Natural killer cell (primary cell): Measurements from ENCODE around the gene CGN. TPM values are rescaled to one million over a fixed set of nuclear protein-coding genes. Genes with fewer than 3 reads are reported as not detected.

Experiments used
- ATAC-seq, 3 donors: fragments of 150-1000 bp in 2 of 3; fragments of 200-7000 bp in 1 of 3; cut with Tn5 transposase; 1 replicate in 1 of 3; 2 replicates in 2 of 3; pipeline ENCODE4 v1.10.0; 2021; ENCODE audit warnings: mild to moderate bottlenecking in 2 of 3, moderate library complexity in 2 of 3
- DNase-seq, 2 donors: peaks; one replicate each; pipeline versions ENCODE4 v3.0.0 to v3.0.0-alpha.2; 2013 to 2021; ENCODE audit warnings: mixed read lengths in 1 of 2
- H3K27ac ChIP-seq: one replicate; pipeline ENCODE4 v1.5.1; 2013; ENCODE audit warnings: mild to moderate bottlenecking, low read length
- H3K27me3 ChIP-seq: one replicate; pipeline ENCODE4 v1.6.1; 2013; ENCODE audit warnings: low read length; ENCODE audit not compliant: control insufficient read depth, insufficient read depth
- H3K36me3 ChIP-seq: one replicate; pipeline ENCODE4 v1.6.1; 2013; ENCODE audit warnings: low read length; ENCODE audit not compliant: control insufficient read depth, insufficient read depth
- H3K4me1 ChIP-seq: one replicate; pipeline ENCODE4 v1.6.1; 2013; ENCODE audit warnings: low read length; ENCODE audit not compliant: control insufficient read depth, insufficient read depth
- H3K4me3 ChIP-seq: one replicate; pipeline ENCODE4 v1.5.1; 2013; ENCODE audit warnings: low read length
- H3K9me3 ChIP-seq: one replicate; pipeline ENCODE4 v1.6.1; 2013; ENCODE audit warnings: low read length; ENCODE audit not compliant: control insufficient read depth, insufficient read depth
- H3K27ac Mint-ChIP-seq, 2 donors: one replicate each; pipeline ENCODE4 v1.8.0; 2022; ENCODE audit warnings: mild to moderate bottlenecking in 2 of 2, mixed read lengths in 2 of 2, moderate library complexity in 1 of 2
- H3K27me3 Mint-ChIP-seq, 2 donors: one replicate each; pipeline ENCODE4 v1.8.0; 2022; ENCODE audit warnings: low read depth in 2 of 2, mixed read lengths in 2 of 2
- H3K36me3 Mint-ChIP-seq: one replicate; pipeline ENCODE4 v1.8.0; 2022; ENCODE audit warnings: mixed read lengths
- H3K4me1 Mint-ChIP-seq, 2 donors: one replicate each; pipeline ENCODE4 v1.8.0; 2022; ENCODE audit warnings: mixed read lengths in 2 of 2
- H3K4me3 Mint-ChIP-seq: one replicate; pipeline ENCODE4 v1.8.0; 2022; ENCODE audit warnings: mild to moderate bottlenecking, moderate library complexity, mixed read lengths
- H3K9me3 Mint-ChIP-seq, 2 donors: one replicate each; pipeline ENCODE4 v1.8.0; 2022; ENCODE audit warnings: mixed read lengths in 2 of 2
- CTCF ChIP-seq: fragments of 200-600 bp; IDR thresholded peaks from one replicate; pipeline ENCODE4 v1.8.0; 2022; ENCODE audit warnings: antibody characterized with exemption
- WGBS: methylation state at CpG from one replicate; pipeline ENCODE4 v1.1.7; 2013; ENCODE audit warnings: missing lambda C conversion rate; ENCODE audit not compliant: insufficient coverage; 5-methylcytosine and 5-hydroxymethylcytosine counted together
- intact Hi-C: fragments of 100-400 bp; cut with micrococcal nuclease; formaldehyde crosslinking; loops from one replicate; pipeline ENCODE4 v1.14.2; 2022
- total RNA-seq, 4 donors: library from RNA; stranded (reverse); fragments of 120-200 nt in 1 of 4; gene quantifications; one replicate each; pipeline versions ENCODE4 v1.2.3 to v1.2.4, GENCODE V29; 2013 to 2022

CGN gene
- total RNA-seq, 3 donors from 2014 or later (not counting 1 experiment from before 2014, with no cell fraction given): 0.07 to 0.80 TPM; not detected in 1

- DNase-seq (no peak), ATAC-seq (no peak)
- TF ChIP-seq CTCF: no peak
- no peaks in the 10 kb centered on the region for H3K9me3 ChIP-seq
- no peaks in the 10 kb centered on the region for H3K9me3 Mint-ChIP-seq
- H3K36me3 ChIP-seq: no peaks in the 10 kb centered on the region
- H3K4me3 Mint-ChIP-seq: no peak overlapping the region
- intact Hi-C loops: no loop called here
- H3K4me1 ChIP-seq: no peaks in the 10 kb centered on the region
- WGBS: 87% methylated on average over 5 of the region's 5 CpGs
- H3K27ac Mint-ChIP-seq: no peak overlapping the region
- peaks cover 0 to under 1% of the 10 kb centered on the region in 2 donors for H3K27me3 Mint-ChIP-seq
- H3K27me3 ChIP-seq: no peaks in the 10 kb centered on the region
- H3K27ac ChIP-seq: no peak overlapping the region
- H3K4me3 ChIP-seq: no peak overlapping the region
- no peaks in the 10 kb centered on the region for H3K4me1 Mint-ChIP-seq
- no peaks in the 10 kb centered on the region for H3K36me3 Mint-ChIP-seq
These were observed 19.5 kb upstream of the CGN start for GRCh38 chr1:151491641-151492040.

GRCh38 chr1:151492120-151492519 is 19.1 kb upstream of the CGN start:
- no peaks in the 10 kb centered on the region for H3K36me3 ChIP-seq
- H3K4me3 ChIP-seq: no peak overlapping the region
- H3K4me3 Mint-ChIP-seq: no peak overlapping the region
- no peaks in the 10 kb centered on the region for H3K27me3 Mint-ChIP-seq
- H3K4me1 Mint-ChIP-seq: no peaks in the 10 kb centered on the region
- no peak overlapping the region for H3K27ac Mint-ChIP-seq
- H3K9me3 ChIP-seq: no peaks in the 10 kb centered on the region
- 82% methylated on average over 1 of the region's 1 CpG for WGBS
- no peaks in the 10 kb centered on the region for H3K4me1 ChIP-seq
- intact Hi-C loops: no loop called here
- no peaks in the 10 kb centered on the region for H3K36me3 Mint-ChIP-seq
- H3K27ac ChIP-seq: no peak overlapping the region
- H3K27me3 ChIP-seq: no peaks in the 10 kb centered on the region
- TF ChIP-seq CTCF: no peak
- H3K9me3 Mint-ChIP-seq: no peaks in the 10 kb centered on the region
- ATAC-seq: no peak
- no peak for DNase-seq

GRCh38 chr1:151493042-151493441 is 18.1 kb upstream of the CGN start:
- H3K9me3 ChIP-seq: no peaks in the 10 kb centered on the region
- no peak overlapping the region for H3K27ac ChIP-seq
- no peaks in the 10 kb centered on the region for H3K4me1 ChIP-seq
- intact Hi-C loops: no loop called here
- H3K27ac Mint-ChIP-seq: no peak overlapping the region
- H3K9me3 Mint-ChIP-seq: no peaks in the 10 kb centered on the region
- no peak for TF ChIP-seq CTCF
- no peak for DNase-seq
- no peak overlapping the region for H3K4me3 Mint-ChIP-seq
- no peak for ATAC-seq
- no peaks in the 10 kb centered on the region for H3K27me3 Mint-ChIP-seq
- no peaks in the 10 kb centered on the region for H3K27me3 ChIP-seq
- H3K4me1 Mint-ChIP-seq: no peaks in the 10 kb centered on the region
- no peak overlapping the region for H3K4me3 ChIP-seq
- no peaks in the 10 kb centered on the region for H3K36me3 ChIP-seq
- H3K36me3 Mint-ChIP-seq: no peaks in the 10 kb centered on the region
- WGBS: 92% methylated on average over 3 of the region's 3 CpGs

- Histone ChIP-seq H3K36me3 (no peaks in the 10 kb centered on the region), H3K9me3 (no peaks in the 10 kb centered on the region), H3K4me1 (no peaks in the 10 kb centered on the region), H3K27ac (no peak overlapping the region), H3K4me3 (no peak overlapping the region), H3K27me3 (no peaks in the 10 kb centered on the region)
- Mint-ChIP-seq H3K27me3 (no peaks in the 10 kb centered on the region), H3K4me3 (no peak overlapping the region), H3K9me3 (no peaks in the 10 kb centered on the region), H3K36me3 (no peaks in the 10 kb centered on the region), H3K4me1 (no peaks in the 10 kb centered on the region), H3K27ac (no peak overlapping the region)
- WGBS: 0% methylated on average over 1 of the region's 1 CpG
- intact Hi-C loops: no loop called here
- no peak for TF ChIP-seq CTCF
- no peak for DNase-seq
- ATAC-seq: peak in 1 of 3 donors; percentile 29
These were observed 16.4 kb upstream of the CGN start for GRCh38 chr1:151494741-151495281.
